OCI-LY7 (cell line): Measurements from ENCODE around the gene GRIA4. TPM values are rescaled to one million over a fixed set of nuclear protein-coding genes. Genes with fewer than 3 reads are reported as not detected.

Experiments used
- BruUV-seq: library from RNA; stranded (reverse); fragments of 400-500 nt; replicated peaks from 2 replicates; lab custom pipeline; 2021; lab: Mats Ljungman, UMichigan
- CTCF ChIA-PET: fragments of 300-600 bp; sonication (Branson Sonifier 250); formaldehyde crosslinking; loops from one replicate; lab custom pipeline; 2022; ENCODE audit warnings: antibody characterized with exemption; ENCODE audit not compliant: unreplicated experiment; lab: Charles Lee
- POLR2A ChIA-PET: fragments of 300-600 bp; sonication (Branson Sonifier 250); formaldehyde crosslinking; loops from one replicate; lab custom pipeline; 2022; ENCODE audit warnings: antibody characterized with exemption; lab: Charles Lee
- DNase-seq: peaks from one replicate; pipeline ENCODE4 v3.0.0-alpha.2; 2015; ENCODE audit warnings: low spot score
- H2AFZ ChIP-seq: fragments of 200-600 bp; sonication (generic), shearing (Covaris generic); 2 replicates; pipeline ENCODE4 v1.6.1; 2014; ENCODE audit warnings: mild to moderate bottlenecking, antibody characterized with exemption, low read length, moderate library complexity
- H3K27ac ChIP-seq: fragments of 200-600 bp; sonication (generic); 2 replicates; pipeline ENCODE4 v1.5.1; 2014; ENCODE audit warnings: mixed run types, low read depth, mild to moderate bottlenecking, moderate library complexity, low read length, inconsistent platforms; ENCODE audit not compliant: poor library complexity, severe bottlenecking
- H3K36me3 ChIP-seq: fragments of 200-600 bp; sonication (generic); 2 replicates; pipeline ENCODE4 v1.6.1; 2014; ENCODE audit warnings: mild to moderate bottlenecking, antibody characterized with exemption, low read length, moderate library complexity, mixed read lengths; ENCODE audit not compliant: insufficient read depth
- H3K4me1 ChIP-seq: fragments of 200-600 bp; sonication (generic); 2 replicates; pipeline ENCODE4 v1.5.1; 2014; ENCODE audit warnings: mild to moderate bottlenecking, low read length; ENCODE audit not compliant: insufficient read depth, poor library complexity, severe bottlenecking
- H3K4me2 ChIP-seq: fragments of 200-600 bp; sonication (generic); 2 replicates; pipeline ENCODE4 v1.6.1; 2014; ENCODE audit warnings: mild to moderate bottlenecking, low read length
- H3K4me3 ChIP-seq: fragments of 200-600 bp; sonication (generic); 2 replicates; pipeline ENCODE4 v1.5.1; 2014; ENCODE audit warnings: mild to moderate bottlenecking, low read depth, low read length; ENCODE audit not compliant: poor library complexity, severe bottlenecking
- H3K79me2 ChIP-seq: fragments of 200-600 bp; sonication (generic); 2 replicates; pipeline ENCODE4 v1.6.1; 2016; ENCODE audit warnings: low read depth, mild to moderate bottlenecking, low read length, moderate library complexity, mixed read lengths; ENCODE audit not compliant: insufficient read depth
- H3K9me2 ChIP-seq: fragments of 200-600 bp; sonication (generic); 2 replicates; pipeline ENCODE4 v1.6.1; 2016; ENCODE audit warnings: mild to moderate bottlenecking, low read length, mixed read lengths; ENCODE audit not compliant: insufficient read depth
- H3K9me3 ChIP-seq: fragments of 200-600 bp; sonication (generic); 2 replicates; pipeline ENCODE4 v1.6.1; 2014; ENCODE audit warnings: mild to moderate bottlenecking, mixed run types, low read length, mixed read lengths
- H4K20me1 ChIP-seq: fragments of 200-600 bp; sonication (generic); 2 replicates; pipeline ENCODE4 v1.6.1; 2014; ENCODE audit warnings: mild to moderate bottlenecking, antibody characterized with exemption, low read length, moderate library complexity, mixed read lengths; ENCODE audit not compliant: insufficient read depth
- EZH2phosphoT487 ChIP-seq: fragments of 200-600 bp; sonication (generic); IDR thresholded peaks from 2 replicates; pipeline ENCODE4 v1.6.1; 2018; ENCODE audit warnings: low read depth, borderline replicate concordance, mild to moderate bottlenecking, mixed run types, antibody characterized with exemption, low read length, moderate library complexity, mixed read lengths
- intact Hi-C: fragments of 100-400 bp; cut with micrococcal nuclease; formaldehyde crosslinking; loops from one replicate; pipeline ENCODE4 v1.10.0; 2022; ENCODE audit not compliant: unreplicated experiment
- total RNA-seq, 2 experiments: library from RNA; depleted of rRNA in 1 of 2; stranded (reverse); fragments of >200 nt in 1 of 2; shearing (Covaris generic) in 1 of 2; gene quantifications; 2 replicates each; pipeline ENCODE4 v1.2.3, GENCODE V29; 2014 to 2022
- TF ChIP-seq, protein P1 (sequence below): fragments of 200-600 bp; sonication (generic); conservative IDR thresholded peaks from 2 replicates; pipeline ENCODE4 v1.5.1; 2014; ENCODE audit warnings: mild to moderate bottlenecking, antibody characterized with exemption, low read length, moderate library complexity, mixed read lengths

The GRIA4 gene
- total RNA-seq, 2 experiments from 2014 or later, result not detected

DNA sequence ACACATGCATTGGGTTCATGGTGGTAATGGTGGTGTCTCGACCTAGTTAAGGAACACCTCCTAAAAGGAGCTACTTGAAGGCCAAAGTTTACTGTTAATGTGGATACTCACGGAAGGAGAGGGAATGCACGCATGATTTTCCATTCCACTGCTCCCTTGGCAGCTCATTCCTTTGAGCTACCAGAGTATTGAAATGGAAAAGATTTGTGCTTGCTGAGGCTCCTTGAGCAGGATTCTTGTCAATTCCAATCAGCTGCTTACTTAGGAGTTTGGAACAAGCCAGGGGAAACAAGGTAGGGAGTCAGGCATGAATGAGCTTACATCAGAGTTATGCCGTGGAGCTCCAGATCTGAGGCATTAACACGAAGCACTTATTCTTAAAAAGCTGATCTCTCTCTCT is 108.8 kb downstream of the GRIA4 start:
- Histone ChIP-seq H3K79me2 (no peaks in the 10 kb centered on the region), H3K9me2 (no peaks in the 10 kb centered on the region), H3K4me1 (no peaks in the 10 kb centered on the region), H3K36me3 (no peaks in the 10 kb centered on the region), H4K20me1 (no peaks in the 10 kb centered on the region), H3K27ac (no peak overlapping the region), H3K4me2 (no peak overlapping the region), H2AFZ (no peak overlapping the region), H3K9me3 (no peaks in the 10 kb centered on the region), H3K4me3 (no peak overlapping the region)
- no peak for TF ChIP-seq EZH2phosphoT487
- TF ChIP-seq, protein P1, sequence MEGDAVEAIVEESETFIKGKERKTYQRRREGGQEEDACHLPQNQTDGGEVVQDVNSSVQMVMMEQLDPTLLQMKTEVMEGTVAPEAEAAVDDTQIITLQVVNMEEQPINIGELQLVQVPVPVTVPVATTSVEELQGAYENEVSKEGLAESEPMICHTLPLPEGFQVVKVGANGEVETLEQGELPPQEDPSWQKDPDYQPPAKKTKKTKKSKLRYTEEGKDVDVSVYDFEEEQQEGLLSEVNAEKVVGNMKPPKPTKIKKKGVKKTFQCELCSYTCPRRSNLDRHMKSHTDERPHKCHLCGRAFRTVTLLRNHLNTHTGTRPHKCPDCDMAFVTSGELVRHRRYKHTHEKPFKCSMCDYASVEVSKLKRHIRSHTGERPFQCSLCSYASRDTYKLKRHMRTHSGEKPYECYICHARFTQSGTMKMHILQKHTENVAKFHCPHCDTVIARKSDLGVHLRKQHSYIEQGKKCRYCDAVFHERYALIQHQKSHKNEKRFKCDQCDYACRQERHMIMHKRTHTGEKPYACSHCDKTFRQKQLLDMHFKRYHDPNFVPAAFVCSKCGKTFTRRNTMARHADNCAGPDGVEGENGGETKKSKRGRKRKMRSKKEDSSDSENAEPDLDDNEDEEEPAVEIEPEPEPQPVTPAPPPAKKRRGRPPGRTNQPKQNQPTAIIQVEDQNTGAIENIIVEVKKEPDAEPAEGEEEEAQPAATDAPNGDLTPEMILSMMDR, result no peak
- BruUV-seq, result no TSS peak
- POLR2A ChIA-PET, result no interaction called here
- CTCF ChIA-PET, result no interaction called here
- intact Hi-C loops, result no loop called here
- DNase-seq, result no peak

DNA sequence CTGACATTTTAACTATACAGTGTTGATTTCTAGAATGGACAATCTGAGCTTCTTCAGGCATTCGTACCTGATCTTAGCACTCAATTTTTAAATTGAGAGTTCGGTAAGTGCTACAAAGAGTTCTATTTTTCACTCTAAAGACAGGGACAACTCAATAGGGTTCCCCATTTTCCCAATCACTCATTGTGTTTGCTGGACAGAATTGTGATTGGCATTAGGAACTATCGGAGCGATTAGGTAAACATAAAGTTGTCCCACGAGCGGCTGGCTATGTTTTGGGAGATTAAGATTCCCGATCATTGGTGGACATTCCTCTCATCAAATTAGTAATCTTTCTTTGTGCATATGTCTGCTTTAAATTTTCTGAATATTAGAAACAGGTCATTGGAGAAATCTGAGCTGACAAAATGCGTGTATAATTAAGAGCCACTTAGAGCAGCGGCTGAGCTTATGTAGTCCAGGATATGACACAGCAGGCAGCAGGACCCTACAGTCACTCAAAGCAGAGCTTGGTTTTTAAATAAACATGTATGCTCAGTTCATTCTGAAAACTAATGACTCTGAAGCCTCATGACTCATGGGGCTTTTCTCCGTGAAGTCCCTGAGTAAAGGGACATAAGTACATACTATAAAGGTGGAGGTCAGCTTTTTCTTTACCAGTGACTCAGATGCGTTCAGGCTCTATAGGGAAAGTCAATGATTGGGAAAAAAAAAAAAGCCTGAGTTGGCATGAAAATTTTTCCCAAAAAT is 109.4 kb downstream of the GRIA4 start:
- BruUV-seq, result no TSS peak
- intact Hi-C loops, result no loop called here
- no peaks in the 10 kb centered on the region for H3K9me2 ChIP-seq
- no peak for DNase-seq
- no peaks in the 10 kb centered on the region for H3K4me1 ChIP-seq
- no peaks in the 10 kb centered on the region for H3K79me2 ChIP-seq
- ChIA-PET CTCF (no interaction called here), POLR2A (interaction anchor here (0.6 kb wide), 1 partner anchor 853 kb away, joined by 3 read pairs; no protein-coding TSS in a partner anchor)
- no peak overlapping the region for H3K27ac ChIP-seq
- H3K4me3 ChIP-seq, result no peak overlapping the region
- H4K20me1 ChIP-seq, result no peaks in the 10 kb centered on the region
- no peak overlapping the region for H2AFZ ChIP-seq
- H3K36me3 ChIP-seq, result no peaks in the 10 kb centered on the region
- TF ChIP-seq, protein P1, result no peak
- no peak for TF ChIP-seq EZH2phosphoT487
- no peaks in the 10 kb centered on the region for H3K9me3 ChIP-seq
- no peak overlapping the region for H3K4me2 ChIP-seq

DNA sequence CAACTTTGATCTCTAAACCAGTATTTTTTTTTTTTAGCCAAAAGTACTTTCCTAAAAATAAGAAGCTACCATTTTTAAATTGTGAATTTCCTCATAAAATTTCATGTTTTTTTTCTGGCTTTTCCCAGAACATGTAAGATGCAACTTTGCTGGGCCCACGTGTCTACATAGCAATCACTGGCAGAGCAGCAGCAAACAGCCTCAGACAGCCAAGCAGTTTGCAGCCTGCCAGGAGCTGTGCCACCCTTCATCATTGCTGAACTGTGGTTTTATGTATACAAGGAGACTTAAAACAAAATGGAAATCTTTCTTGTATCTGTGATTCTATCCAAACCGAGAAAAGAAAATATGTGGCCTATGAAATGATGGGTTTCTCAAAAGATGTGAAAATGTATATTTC is 110.2 kb downstream of the GRIA4 start:
- H3K79me2 ChIP-seq, result no peaks in the 10 kb centered on the region
- no peak overlapping the region for H3K27ac ChIP-seq
- no TSS peak for BruUV-seq
- TF ChIP-seq EZH2phosphoT487, result no peak
- TF ChIP-seq, protein P1, result no peak
- H3K4me1 ChIP-seq, result no peaks in the 10 kb centered on the region
- H3K36me3 ChIP-seq, result no peaks in the 10 kb centered on the region
- no peak for DNase-seq
- POLR2A ChIA-PET, result no interaction called here
- no peaks in the 10 kb centered on the region for H4K20me1 ChIP-seq
- no peak overlapping the region for H3K4me3 ChIP-seq
- H3K4me2 ChIP-seq, result no peak overlapping the region
- H2AFZ ChIP-seq, result no peak overlapping the region
- intact Hi-C loops, result no loop called here
- CTCF ChIA-PET, result no interaction called here
- H3K9me3 ChIP-seq, result no peaks in the 10 kb centered on the region
- H3K9me2 ChIP-seq, result no peaks in the 10 kb centered on the region
